Stimulated activated CD8-positive, alpha-beta memory T cell treated with anti-CD3 and anti-CD28 coated beads, Interleukin-2, amount 100 ng/mL, for 1 hour (primary cell): ENCODE data around the gene C5AR2.
"Not testable (repeated sequence)": the region's sequence is repeated elsewhere in the genome, so short reads cannot be mapped to it uniquely, and the experiment has no call there.

Experiments used
- DNase-seq, 2 donors: peaks; one replicate each; pipeline ENCODE4 v3.0.0-alpha.2; 2020; ENCODE audit warnings: low read depth in 2 of 2

The C5AR2 gene

DNA sequence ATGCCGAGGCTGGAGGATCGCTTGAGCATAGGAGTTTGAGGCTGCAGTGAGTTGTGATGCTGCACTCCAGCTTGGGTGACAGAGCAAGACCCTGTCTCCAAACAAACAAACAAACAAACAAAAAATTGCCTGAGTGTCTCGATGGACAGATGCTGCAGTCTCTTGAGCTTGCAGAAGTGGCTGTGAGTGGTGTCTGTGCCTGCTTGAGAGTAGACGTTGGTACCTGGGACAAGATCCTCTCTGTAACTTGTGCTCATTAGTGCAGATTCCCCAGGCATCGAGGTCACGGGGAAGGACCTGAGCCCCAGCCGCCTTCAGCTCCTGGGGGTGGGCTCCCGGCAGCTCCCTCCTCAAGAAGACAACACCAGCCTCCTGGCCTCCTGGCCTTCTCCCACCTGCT, 8.6 kb upstream of the C5AR2 start:
- no peak for DNase-seq

- no peak for DNase-seq
Observed at GRCh38 chr19:47323872-47324271, 8.1 kb upstream of the C5AR2 start.

DNA sequence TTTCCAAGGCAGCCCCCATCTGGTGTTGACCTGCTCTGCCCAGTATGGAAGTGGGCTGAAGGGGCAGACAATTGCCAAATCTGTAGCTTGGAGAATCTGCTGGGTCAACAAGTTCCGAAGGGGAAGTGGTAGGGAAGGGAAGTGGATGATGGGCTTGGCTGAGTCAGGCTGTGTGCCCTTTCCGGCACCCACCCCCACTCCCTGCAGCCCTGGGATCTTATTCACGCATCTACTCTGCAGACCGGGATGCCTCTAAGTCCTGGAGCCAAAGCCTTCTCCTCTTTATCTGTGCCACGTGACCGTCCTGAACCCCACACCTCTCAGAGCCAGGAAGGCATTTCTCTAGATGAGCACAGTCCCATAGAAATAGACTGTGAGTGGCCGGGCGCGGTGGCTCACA, 7.5 kb upstream of the C5AR2 start:
- DNase-seq, result no peak

DNA sequence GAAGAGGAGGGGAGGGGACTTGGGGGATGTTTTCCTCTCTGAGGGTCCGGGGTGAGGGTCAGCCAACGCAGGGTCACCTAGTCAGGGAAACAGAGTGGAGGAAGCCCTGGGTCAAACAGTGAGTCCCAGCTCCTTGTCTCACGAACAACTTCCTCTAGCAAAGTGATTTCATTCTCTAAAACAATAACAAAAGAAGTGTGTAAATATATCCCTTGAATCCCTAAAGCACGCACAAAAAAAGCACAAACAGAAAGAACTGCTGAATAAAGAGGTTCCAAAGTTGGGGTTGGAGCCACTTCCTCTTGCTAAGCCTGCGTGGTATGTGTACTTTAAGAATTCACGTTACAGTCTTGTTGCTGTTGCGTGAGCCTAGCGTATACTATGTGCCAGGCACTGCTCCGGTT, 1.5 kb upstream of the C5AR2 start:
- DNase-seq, result no peak

- DNase-seq, result no peak
Observed at GRCh38 chr19:47331490-47331889, 485 bp upstream of the C5AR2 start.

DNA sequence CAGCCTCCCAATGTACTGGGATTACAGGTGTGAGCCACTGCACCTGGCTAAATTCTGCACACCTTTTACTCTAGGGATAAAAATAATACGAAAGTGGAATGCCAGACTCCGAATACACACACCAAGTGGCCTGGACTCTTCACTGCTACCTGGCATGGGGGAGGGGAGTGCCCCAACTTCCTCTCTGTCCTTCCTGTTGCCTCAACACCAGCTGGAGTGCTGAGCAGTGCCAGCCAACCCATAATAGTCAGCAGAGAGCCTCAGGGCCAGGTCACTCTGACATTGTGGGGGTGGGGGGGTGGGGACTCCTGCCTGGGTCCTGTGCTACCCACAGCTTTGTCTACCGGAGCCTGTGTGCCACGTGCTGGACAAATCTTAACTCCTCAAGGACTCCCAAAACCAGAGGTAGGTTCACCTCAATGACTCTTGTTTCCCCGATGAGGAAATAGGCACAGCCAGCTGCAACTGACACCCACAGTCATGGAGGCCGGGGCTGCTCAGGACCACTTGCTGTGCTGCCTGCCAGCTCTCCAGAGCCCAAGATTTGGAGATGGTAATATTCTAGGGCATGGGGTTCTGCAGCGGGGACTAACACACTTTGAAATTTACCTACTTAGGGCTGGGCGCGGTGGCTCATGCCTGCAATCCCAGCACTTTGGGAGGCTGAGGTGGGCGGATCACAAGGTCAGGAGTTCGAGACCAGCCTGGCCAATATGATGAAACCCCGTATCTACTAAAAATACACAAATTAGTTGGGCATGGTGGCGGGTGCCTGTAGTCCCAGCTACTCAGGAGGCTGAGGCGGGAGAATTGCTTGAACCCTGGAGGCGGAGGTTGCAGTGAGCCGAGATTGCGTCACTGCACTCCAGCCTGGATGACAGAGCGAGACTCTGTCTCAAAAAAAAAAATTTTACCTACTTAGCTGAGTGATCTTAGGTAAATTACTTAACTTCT, 5.1 kb downstream of the C5AR2 start:
- DNase-seq, result not testable (repeated sequence)

GRCh38 chr19:47339196-47339880, 7.4 kb downstream of the C5AR2 start:
- DNase-seq, result no peak

DNA sequence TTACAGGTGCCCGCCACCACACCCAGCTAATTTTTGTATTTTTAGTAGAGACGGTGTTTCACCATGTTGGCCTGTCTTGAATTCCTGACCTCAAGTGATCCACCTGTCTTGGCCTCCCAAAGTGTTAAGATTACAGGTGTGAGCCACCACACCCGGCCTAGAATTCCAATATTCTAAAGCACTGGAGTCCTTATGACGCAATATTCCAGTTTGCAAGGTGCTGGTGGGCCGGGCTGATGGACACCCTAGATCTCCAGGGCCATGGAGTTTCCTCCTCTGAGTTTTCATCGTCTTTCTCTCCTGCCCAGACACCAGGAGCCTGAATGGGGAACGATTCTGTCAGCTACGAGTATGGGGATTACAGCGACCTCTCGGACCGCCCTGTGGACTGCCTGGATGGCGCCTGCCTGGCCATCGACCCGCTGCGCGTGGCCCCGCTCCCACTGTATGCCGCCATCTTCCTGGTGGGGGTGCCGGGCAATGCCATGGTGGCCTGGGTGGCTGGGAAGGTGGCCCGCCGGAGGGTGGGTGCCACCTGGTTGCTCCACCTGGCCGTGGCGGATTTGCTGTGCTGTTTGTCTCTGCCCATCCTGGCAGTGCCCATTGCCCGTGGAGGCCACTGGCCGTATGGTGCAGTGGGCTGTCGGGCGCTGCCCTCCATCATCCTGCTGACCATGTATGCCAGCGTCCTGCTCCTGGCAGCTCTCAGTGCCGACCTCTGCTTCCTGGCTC, 8.7 kb downstream of the C5AR2 start:
- DNase-seq, result no peak

GRCh38 chr19:47341734-47342133, 9.8 kb downstream of the C5AR2 start:
- DNase-seq, result no peak

GRCh38 chr19:47343194-47343802, 11.3 kb downstream of the C5AR2 start:
- no peak for DNase-seq

DNA sequence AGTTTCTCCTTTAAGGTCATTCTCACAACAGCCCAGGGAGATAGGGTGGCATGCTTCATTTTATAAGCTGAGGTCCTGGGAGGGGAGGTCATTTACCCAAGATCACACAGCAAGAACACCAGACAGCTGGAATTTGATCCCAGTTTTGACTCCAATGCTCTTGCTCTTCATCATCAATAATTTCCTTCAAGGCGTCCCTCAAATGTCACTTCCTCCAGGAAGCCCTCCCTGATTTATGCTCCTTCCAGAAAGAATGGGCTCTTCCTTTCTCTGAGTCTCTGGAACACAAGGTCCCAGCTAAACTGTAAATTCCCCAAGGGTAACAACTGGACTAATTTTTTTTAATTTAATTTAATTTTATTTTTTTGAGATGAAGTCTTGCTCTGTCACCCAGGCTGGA, 12.4 kb downstream of the C5AR2 start:
- no peak for DNase-seq

- DNase-seq, result not testable (repeated sequence)
Observed at GRCh38 chr19:47346024-47346423, 14.0 kb downstream of the C5AR2 start.

DNA sequence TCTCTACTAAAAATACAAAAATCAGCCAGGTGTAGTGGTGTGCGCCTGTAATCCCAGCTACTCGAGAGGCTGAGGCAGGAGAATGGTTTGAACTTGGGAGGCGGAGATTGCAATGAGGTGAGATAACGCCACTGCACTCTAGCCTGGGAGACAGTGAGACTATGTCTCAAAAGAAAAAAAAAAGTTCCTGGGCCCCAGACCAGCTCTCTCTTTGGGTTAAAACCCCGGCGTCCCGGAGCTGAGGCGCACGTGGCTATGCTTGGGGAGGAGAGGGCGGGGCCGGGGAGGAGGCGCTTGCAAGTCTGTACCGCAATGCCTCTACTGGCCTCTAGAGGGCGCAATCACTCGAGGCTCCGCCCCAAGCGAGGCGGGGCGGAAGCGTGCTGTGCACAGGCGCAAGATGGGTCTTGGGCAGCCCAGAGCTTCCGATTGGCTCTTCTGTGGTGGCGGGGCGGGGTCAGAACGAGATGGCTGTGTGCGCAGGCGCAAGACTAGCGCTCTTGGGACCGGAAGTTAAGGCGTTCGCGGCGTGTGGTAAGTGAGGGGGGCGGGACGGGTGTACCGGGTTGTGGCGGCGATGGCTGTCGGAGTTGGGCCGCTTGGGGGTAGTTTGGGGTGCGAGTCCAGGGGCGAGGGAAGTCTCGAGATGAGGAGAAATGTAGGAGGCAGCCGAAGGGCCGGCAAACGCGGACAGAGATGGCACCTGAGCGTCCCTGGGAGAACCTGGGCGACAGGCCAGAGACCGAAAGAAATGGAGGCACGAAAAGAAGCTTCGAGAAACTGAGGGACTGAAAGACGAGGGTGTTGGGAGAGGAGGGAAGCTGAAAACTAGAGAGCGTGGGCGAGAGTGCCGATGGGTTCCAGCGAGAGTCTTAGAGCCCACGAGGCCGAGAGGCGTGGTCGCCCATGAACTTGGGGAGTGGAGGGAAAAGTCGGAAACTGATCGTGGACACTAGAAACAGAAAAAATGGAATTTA, 17.1 kb downstream of the C5AR2 start, which contains the start of gene DHX34:
Gene DHX34 (plus strand): TSS at position 497 of the 977 bp plus-strand sequence. CDS start 3,716 bp downstream, outside the sequence.
- DNase-seq, result peak; percentile 98 to 99

- DNase-seq, result no peak
Observed at GRCh38 chr19:47350630-47351029, 18.7 kb downstream of the C5AR2 start.

DNA sequence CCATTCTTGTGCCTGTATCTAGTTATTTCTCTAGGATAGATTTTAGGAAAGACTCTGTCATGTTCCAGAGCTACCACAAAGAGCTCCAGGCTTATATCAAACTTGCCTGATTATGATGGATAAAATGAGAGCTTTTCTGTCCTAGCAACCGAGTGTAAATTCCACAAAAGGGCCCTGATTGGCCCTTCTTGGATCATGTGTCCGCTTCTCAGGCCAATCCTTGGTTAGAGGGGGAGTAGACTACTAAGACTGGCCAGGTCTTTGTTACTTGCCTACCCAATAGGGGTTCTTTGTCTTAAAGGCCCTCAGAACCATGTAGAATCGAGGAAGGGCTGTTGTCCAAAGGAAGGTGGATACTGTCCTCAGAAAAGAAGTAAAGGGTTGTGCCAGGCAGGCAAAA, 19.6 kb downstream of the C5AR2 start:
- DNase-seq, result no peak

GRCh38 chr19:47352095-47352494, 20.1 kb downstream of the C5AR2 start:
- DNase-seq, result no peak

GRCh38 chr19:47353307-47353712, 21.3 kb downstream of the C5AR2 start:
- no peak for DNase-seq

GRCh38 chr19:47356900-47357299, 24.9 kb downstream of the C5AR2 start:
- DNase-seq, result no peak

DNA sequence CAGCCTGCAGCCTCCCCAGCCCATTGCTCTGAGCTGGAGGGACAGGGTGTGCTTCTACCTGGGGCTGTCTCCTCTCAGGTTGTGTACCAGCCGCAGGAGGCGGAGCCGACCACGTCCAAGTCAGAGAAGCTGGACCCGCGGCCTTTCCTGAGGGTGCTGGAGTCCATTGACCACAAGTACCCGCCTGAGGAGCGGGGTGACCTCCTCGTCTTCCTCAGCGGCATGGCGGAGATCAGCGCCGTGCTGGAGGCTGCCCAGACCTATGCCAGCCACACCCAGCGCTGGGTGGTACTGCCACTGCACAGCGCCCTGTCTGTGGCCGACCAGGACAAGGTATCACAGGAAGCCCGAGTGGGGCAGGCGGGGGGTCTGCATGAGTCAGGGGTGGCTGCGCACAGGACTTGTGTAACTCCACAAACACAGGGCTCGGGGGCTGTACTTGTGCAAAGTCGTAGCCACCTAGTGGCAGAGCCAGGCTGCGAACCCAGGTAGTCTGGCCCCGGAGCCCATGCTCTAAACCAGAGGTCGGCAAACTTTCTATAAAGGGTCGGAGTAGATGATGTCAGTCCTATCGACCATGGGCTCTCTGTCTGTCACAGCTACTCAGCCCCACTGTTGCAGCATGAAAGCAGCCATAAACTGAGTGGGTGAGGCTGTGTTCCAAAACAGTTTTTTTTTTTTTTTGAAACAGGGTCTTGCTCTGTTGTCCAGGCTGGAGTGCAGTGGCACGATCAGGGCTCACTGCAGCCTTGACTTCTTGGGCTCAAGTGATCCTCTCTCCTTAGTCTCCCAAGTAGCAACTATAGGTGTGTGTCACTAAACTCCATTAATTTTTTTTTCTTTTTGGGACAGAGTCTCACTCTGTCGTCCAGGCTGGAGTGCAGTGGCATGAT, 26.1 kb downstream of the C5AR2 start:
- no peak for DNase-seq

GRCh38 chr19:47358936-47359335, 27.0 kb downstream of the C5AR2 start:
- DNase-seq, result no peak
